Activated CD8-positive, alpha-beta memory T cell treated with anti-CD3 and anti-CD28 coated beads for 4 hours (primary cell): ENCODE data around the gene MAN2B2.

ENCODE experiments used
- DNase-seq, 2 donors: peaks; one replicate each; pipeline ENCODE4 v3.0.0-alpha.2; 2020; ENCODE audit warnings: low read depth in 2 of 2

The MAN2B2 gene

DNA sequence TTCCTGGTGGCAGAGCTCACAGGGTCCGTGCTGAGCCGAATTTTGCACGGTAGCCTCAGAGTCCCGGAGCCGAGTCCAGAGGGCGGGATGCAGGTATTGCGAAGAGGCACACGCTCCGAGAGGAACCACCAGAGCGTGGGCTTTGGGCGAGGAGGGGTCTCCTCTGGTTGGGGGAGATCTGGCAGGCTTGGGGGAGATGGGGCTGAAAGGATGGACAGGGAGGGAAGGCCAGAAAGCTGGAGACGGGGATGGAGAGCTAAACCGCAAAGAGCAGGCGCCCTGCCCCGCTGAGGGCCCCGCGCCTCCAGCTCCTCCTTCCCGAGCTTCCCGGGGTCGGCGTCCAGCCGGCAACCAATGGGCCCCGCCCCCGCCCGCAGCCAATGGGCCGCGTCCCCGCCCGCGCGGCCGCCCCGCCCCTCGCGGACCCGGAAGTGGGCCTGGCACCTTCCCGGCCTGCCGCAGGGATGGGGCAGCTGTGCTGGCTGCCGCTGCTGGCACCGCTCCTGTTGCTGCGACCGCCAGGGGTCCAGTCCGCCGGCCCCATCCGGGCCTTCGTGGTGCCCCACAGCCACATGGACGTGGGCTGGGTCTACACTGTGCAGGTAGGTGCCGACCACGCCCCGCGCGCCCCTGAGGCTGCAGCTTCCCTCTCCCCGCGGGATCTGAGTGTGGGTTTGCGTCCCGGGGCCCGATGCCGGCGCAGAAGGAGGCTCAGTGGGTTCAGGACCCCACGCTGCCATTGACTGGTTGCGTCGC, at the start of gene MAN2B2:
Gene MAN2B2, plus strand, starts transcription at position 443 of the 756 bp plus-strand sequence. Its CDS starts 22 bp downstream, at position 465.
- peak; percentile 51 to 59 for DNase-seq

DNA sequence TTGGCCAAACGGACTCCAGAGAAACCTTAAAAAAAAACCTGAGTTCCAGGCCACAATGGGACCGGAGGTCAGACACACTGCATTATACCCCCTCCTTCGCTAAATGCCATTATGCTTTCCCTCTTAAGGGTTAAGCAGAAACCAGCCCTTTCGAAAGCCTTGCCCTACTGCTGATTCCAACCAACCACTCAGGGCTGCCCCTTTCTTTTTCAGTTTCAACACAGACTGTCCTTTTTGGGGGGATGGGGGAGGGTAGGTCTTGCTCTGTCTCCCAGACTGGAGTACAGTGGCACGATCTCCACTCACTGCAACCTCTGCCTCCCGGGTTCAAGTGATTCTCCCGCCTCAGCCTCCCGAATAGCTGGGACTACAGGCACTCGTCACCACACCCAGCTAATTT, 49.5 kb upstream of the MAN2B2 start:
- DNase-seq, result no peak

DNA sequence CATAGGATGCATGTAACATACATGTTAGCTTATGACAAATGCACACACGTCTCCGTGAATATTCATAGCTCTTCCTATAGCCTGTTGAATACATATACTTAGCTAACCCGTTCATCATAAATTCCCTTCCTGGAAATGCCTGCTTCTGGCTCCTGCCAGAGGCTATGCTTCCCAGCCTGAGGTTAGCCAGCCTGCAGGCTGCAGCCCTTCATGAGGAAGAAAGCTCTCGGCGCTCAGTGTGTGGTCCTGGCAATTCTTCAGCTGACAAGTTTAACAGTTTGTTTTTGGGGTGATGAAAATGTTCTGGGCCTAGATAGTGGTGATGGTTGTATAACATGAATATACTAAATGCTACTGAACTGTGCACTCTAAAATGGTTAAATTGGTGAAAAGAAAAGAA, 48.8 kb upstream of the MAN2B2 start:
- DNase-seq, result no peak

DNA sequence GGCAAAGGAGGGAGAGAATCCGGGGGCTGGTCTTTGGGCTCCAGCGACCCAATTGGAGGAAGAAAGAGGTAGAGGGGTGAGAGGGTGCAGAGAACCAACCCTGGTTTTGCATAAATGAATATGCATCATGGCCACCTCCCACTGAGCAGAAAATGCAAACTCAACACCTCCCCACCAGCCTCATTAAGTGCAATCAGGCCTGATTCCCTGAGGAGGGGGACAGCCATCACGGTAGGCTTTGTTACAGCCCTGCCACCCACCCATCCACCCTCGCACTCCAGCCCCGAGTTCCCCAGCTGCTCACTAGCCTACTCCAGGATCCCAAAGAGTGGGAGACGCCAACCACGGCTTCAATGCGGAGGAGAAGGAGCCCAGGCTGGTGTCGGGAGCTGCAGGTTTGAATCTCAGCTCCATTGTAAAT, 48.3 kb upstream of the MAN2B2 start:
- DNase-seq, result no peak

DNA sequence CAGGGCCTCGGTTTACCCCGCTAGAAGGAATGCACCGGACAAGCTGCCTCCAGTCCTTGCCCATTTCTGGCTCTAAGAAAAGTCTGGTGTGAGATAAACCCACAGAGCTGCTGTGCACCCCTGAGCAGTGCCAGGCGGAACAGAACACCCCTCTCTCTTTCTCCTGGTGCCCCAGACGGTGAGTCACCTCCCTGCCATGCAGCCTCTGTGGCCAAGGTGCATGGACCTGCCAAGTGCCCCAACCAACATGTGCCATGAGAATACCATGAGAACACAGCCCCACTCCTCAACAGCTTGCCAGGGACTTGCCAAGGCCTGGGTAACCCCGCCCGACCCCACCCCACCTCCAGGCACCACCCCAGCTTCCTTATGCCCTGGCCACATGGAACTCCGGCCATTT, 47.7 kb upstream of the MAN2B2 start:
- no peak for DNase-seq

DNA sequence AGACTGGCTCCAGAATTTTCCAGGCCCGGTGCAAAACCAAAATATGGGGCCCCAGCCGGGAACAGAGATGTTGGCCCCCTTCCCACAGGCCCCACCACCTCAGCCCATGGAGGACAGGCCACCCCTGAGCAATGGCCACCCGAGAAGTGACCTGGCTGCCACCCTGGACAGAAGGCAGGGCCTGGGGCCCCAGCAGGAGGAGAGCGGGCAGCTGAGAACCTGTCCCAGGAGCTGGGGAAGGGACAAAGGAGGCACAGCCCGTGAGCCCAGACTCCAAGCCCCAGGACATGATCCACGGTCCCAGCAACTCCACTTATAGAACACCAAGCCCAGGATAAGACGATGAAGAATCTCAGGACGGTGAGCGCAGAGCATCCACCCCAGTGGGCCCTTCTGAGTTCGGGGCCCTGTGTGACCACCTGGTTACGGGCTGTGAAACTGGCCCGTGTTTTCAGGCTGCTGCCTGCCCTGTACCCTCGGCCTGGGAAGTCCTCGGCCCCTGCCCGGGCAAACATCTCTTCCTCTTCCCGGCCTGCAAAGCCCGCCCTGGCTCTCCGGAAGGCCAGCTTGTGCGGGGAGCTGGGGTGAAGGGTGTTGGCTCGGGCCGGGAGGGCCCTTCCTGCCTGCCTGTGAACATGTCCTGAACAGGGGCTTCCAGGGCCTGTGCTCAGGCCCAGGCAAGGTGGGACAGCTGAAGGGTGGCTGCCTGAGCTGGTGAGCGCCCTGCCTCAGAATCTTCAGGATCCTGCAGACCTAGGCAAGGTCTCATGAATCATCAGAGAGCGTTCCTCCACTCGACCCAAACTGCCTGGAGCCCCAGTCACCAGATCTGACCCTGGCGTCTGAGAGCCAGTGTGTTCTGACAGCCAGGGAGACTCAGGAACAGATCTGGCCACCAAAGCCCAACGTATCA, 47.0 kb upstream of the MAN2B2 start:
- DNase-seq, result no peak

DNA sequence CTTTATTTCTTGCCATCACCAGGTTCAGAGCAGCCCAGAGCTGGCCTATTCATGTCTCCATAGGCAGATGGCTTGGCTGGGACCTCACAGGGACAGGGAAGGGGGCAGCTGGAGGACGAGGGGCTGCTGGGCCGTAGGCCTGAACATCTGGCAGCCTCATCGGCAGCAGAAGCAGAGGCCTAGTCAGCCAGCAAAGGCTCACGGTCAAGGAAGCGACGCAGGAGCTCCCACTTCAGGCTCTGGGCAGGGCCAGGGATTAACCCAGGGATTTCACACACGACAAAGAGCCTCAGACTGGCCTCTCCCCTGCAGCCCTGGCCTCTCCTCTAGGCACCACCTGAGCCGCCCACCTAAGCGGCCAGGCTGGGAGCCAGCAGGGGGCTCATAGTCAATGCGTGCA, 46.0 kb upstream of the MAN2B2 start:
- DNase-seq, result no peak

DNA sequence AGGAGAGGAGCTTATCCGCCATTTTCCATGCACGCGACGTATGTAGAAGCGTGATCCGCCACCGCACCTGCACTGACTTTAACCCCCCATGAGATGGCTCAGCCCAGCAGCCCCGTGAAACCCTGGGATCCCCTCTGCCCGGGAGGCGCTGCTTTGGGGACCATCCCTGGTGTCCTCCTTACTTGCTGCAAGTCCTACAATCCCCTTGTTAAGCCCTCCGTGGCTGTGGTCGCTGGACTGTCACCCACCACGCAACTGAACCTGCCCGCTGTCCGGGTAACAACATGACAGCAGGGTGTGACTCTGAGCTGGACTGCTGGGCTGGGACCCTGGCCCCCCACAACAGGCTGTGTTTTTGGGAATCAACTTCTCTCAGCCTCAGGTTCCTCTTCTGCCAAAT, 44.7 kb upstream of the MAN2B2 start:
- DNase-seq, result no peak

DNA sequence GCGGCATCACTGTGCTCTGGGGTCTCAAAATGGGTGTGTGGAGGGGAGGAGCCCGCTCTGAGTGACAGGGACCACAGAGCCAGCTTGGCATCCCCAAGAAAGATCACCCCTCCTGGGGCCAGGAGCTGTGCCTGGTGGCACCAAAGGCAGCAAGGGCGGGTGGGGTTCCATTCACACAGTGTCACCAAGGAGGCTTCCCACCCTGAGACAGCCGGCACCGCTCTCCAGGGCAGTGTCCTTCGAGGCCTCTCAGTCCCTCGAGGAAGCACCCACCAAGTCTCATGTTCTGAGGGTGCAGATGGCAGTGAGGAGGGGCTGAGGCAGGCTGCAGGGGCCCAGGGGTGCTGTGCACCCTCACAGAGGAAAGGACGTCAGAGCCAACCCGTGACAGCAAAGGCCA, 44.0 kb upstream of the MAN2B2 start:
- DNase-seq, result no peak

DNA sequence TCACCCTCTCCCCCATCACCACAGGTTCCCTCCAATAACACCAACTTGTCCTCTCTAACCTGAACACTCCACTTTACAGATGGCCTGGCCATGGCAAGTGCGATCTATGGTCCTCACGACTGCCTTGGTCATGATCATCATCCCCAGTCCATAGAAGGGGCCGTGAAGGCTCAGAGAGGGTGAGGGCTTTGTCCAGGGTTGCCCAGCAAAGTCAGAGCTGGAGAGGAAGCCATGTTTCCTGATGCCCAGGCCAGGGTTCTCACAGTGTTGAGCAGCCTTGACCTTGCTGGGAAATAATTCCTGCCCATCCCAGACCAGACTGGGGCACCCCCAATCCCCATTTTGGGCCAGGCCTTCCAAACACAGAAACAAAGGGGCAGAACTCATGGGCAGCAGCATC, 42.9 kb upstream of the MAN2B2 start:
- no peak for DNase-seq

DNA sequence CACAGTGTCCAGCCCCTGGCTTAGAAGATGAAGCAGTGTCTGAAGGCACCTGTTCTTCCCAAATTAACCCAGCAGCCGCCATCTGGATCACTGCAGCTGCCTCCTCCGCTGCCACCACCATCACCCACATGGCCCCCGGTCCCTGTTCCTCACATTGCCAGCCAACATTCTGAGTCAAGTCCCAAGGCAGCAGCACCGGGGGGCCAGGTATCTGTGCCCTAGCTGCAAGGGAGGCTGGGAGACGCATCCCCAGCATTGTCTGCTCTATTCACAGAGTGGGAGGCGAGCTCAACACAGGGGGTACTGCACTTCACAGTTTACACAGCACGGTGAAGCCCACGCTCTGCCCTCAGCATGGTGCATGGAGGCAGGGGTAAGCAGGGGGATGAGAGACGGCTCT, 42.3 kb upstream of the MAN2B2 start:
- DNase-seq, result no peak

DNA sequence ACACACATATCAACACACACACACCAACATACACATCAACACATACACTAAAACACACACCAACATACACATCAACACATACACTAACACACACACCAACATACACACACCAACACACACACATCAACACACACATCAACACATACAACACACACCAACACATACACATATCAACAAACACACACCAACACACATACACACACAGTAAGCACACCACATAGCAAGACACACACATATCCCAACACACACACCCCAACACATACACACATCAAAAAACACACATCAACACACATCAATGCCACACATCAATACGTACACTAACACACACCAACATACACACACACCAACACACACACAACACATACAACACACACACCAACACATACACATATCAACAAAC, 40.9 kb upstream of the MAN2B2 start:
- DNase-seq, result no peak

DNA sequence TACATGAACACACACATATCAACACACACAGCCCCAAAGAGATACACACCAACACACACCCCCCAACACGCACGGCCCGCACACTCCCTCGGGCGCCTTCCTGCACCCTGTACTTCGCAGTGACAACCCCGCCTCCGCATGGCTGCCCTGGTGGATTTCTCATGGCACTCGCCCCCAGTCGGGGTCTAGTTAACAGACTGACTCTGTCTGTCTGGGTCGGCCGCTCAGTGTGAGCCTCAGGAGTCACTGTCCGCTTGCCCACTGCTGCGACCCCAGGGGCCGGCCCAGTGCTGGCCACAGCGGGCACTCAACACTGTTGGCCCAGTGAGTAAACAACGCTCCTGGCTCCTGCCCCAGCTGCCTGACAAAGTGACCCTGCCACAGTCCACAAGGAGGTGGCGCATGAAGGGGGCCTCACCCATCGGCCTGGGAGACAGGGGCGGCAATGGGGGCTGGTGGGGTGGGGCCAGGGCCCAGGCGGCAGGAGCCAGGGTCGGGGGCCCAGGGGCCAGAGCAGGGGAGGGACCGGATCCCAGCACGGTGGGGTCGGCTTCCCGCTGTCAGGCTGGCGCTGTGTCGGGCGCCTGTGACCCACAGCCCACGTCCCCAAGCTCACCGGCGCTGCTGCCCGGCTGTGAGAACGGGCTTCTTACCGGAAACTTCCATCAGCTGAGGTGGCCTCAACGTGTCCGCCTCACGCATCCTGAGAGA, 40.2 kb upstream of the MAN2B2 start:
- DNase-seq, result no peak

DNA sequence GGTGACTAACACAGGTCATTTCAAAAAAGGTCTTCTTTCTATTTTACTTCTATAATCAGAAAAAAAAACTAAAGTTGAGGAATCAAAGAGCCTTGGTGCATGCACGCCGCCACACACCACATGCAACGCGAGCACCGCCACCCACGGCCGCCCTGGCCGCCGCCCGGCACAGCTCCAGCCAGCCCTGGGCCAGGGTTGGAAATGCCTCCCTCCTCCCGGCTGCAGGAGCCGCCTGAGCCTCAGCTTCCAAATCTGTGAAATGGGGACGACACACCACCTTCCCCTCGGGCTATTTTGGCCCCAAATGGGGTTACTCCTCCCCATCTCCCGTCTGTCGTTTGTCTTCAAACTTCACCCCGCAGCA, 39.7 kb upstream of the MAN2B2 start:
- DNase-seq, result no peak

DNA sequence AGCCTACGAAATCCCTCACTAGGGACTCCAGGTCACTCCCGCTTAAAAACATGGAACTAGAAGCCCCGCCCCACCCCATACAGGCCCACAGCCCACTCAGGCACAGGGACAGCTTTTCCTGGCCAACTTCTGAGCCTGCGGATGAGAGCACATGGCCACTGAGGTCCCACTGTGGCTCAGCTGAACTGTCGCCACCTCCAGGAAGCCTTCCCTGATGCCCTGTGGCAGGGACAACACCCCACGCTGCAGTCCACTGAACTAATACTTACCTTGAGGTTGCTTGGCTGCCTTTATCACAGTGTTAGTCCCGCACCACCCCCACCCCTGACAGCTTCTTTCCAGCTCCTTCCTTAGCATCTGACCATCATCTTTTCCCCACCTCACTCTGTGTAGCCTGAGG, 39.3 kb upstream of the MAN2B2 start:
- DNase-seq, result no peak

DNA sequence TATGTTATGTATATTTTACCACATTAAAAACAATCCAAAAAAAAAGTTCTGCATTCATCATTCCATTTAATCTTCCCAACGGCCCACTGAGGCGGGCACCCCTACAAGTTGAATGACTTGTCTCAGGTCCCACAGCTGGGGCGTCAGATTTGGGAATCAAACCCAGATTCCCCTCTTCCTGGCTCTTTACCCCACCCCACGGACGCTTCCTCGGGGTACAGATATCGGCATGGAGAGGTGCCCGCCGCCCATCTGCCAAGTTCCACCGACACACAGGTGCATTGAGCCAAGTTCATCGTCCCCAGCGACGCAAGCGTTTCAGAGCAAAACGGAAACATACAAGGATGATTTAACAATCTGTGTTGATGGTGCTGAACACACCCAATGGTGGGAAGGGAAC, 36.9 kb upstream of the MAN2B2 start:
- DNase-seq, result no peak

DNA sequence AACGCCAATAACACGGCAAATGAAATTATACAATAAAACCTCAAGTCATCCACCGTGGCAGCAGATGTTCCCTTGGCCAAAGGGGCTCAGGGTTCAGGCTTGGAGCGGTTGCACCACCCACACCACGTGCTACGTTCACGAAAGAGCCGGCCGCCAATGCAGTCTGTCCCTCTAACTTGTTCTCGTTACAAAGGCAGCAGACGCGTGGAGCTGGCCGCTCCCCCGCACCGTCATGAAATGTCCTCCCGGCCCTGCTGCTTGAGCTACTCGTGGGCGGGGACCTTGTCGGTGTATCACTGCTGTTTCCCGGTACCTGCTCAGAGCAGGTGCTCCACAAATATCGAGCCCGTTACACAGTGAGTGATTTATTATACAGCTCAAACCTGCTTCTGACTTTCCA, 36.4 kb upstream of the MAN2B2 start:
- no peak for DNase-seq

DNA sequence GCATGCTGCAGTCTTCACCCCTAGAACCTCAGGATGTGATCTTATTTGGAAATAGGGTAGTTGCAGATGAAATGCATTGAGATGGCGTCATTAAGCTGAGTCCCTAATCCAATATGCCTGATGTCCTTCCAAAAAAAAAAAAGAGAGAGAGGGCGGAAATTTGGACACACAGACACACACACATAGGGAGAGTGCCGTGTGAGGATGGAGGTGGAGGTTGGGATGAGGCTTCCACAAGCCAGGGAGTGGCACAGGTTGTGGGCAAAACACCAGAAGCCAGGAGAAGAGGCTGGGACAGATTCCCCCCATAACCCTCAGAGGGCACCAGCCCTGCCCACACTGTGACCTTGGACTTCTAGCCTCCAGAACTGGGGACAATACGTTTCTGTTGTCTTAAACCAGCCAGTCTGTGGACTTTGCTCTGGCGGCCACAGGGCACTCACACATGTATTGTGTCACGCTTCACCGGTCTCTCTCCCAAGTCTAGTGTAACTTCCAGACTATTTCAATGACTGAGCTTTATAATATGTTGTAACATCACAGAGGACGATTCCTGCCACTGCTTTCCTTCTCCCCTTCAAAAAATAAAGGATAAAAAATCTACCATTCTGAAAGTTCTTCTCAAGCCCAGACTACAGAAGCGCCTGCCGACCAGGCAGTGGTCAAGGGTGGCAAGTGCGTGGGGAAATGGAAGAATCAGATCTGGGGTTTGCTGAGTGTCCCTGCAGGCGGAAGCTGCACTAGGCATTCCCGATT, 35.8 kb upstream of the MAN2B2 start:
- DNase-seq, result no peak

DNA sequence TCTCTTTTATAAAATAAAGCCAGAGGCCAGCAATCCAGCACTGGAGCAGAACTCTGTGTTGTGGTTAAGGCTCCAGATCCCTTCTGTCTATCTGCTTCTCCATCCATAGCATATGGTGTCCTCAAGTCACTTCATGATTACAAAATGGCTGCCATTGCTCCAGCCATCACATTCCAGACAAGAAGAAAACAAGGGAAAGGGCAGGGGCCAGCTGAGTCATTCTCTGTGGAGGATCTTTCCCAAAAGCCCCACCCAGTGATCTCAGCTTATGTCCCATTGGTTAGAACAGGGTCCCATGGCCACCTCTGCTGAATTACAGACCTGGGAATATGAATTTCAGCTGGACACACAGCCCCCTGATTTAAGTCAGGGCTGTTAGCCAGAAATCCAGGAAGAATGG, 34.1 kb upstream of the MAN2B2 start:
- DNase-seq, result no peak

DNA sequence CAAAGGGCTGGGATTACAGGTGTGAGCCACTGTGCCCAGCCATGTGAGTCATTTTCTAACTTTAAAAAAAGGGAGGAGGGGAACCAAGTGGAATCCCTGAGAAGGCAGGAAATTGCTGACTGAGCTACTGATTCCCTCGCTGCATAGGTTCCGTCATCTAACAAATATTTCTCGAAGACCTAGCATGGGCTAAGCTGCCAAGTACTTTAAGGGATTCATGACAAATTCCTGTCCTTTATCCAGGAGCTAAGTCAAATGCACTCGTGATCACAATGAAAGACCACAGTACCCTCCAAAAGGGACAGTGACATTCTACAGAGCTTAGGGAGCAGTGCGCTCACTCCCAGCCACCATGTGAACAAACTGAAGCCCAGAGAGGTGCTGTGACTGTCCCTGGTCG, 33.2 kb upstream of the MAN2B2 start:
- DNase-seq, result no peak

DNA sequence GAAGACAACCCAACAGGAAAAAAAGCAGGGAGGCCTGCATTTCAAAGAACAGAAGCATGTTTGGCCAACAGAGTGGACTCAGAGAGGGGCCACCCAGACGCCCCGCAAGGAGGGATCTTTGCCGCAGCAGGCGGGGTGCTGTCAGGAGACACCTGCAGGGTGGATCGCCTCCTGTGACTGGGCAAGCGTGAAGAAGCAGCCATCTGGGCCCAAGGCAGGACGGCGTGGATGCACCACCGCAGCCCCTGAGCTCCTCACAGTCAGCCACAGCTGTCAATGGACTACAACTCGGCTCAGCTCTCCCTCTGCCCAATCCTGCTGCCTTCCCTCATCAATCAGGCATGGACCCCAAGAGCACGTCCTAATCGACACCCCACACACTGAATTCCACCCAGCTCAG, 32.0 kb upstream of the MAN2B2 start:
- DNase-seq, result no peak

DNA sequence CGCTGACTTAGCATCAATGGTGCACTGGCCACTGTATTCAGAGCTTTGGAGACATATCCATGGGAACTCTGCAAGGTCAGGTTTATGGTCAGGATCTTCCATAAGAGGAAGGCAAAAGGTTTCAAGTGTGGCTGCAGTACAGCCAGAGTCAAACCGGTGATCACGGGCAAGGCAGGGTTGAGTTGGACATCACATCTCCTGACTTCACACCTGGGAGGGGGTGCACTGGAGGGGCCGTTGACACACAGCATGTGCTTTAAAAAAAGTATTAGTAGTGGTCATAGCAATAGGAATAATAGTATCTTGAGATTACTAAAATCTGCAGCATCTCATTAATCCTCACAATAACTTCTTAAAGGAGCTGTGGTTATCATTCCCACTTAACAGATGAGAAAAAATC, 28.9 kb upstream of the MAN2B2 start:
- no peak for DNase-seq
